K562 (cell line): ENCODE data around the gene SVIL. TPM values are rescaled to one million over a fixed set of nuclear protein-coding genes. Genes with fewer than 3 reads are reported as not detected.

Experiments
- ATAC-seq: fragments of 200-7000 bp; cut with Tn5 transposase; 3 replicates; pipeline ENCODE4 v1.9.1; 2020; ENCODE audit warnings: moderate library complexity
- BruUV-seq: library from RNA; stranded (reverse); fragments of 400-500 nt; replicated peaks from 2 replicates; lab custom pipeline; 2021; lab: Mats Ljungman, UMichigan
- CTCF ChIA-PET: fragments of 300-600 bp; formaldehyde crosslinking; extraction: SDS; loops from one replicate; lab custom pipeline; 2021; ENCODE audit warnings: low intra/inter-chr PET ratio; lab: Yijun Ruan, JAX
- POLR2A ChIA-PET: fragments of 300-600, 350-650 bp; sonication (Branson Sonifier 250); formaldehyde crosslinking; extraction: SDS; loops from one replicate; lab custom pipeline; 2021; ENCODE audit warnings: antibody characterized with exemption, inconsistent platforms; lab: Yijun Ruan, JAX
- DNase-seq, 4 experiments: peaks; one replicate each; pipeline versions ENCODE4 v3.0.0 to v3.0.0-alpha.2; 2011 to 2018; ENCODE audit warnings: low spot score in 3 of 4, mixed read lengths in 3 of 4; ENCODE audit errors: extremely low read depth in 1 of 4
- FAIRE-seq: peaks from 2 replicates; lab custom pipeline; 2011; peaks lifted over from hg19 to GRCh38; lab: Jason Lieb, UNC
- H2AFZ ChIP-seq: 2 replicates; pipeline ENCODE4 v1.6.0; 2011; ENCODE audit warnings: low read depth, low read length, control low read depth, inconsistent platforms
- H3K27ac ChIP-seq: fragments of 200-600 bp; 3 replicates; pipeline ENCODE4 v1.8.0; 2011; ENCODE audit warnings: low read depth, mild to moderate bottlenecking, control low read depth, inconsistent platforms, low read length, moderate library complexity, mixed read lengths; ENCODE audit errors: extremely low read depth
- H3K27me3 ChIP-seq, 2 experiments: fragments of 300-600 bp in 1 of 2; 2 replicates in 1 of 2; 3 replicates in 1 of 2; pipeline versions ENCODE4 v1.6.0 to v1.8.0; 2011; ENCODE audit warnings: inconsistent platforms in 2 of 2, low read length in 2 of 2, mild to moderate bottlenecking in 1 of 2, mixed read lengths in 1 of 2, moderate library complexity in 1 of 2; ENCODE audit not compliant: control insufficient read depth in 2 of 2, insufficient read depth in 2 of 2
- H3K36me3 ChIP-seq: fragments of 300-600 bp; 3 replicates; pipeline ENCODE4 v1.8.0; 2011; ENCODE audit warnings: mild to moderate bottlenecking, low read length, inconsistent platforms; ENCODE audit not compliant: control insufficient read depth, insufficient read depth
- H3K4me1 ChIP-seq, 2 experiments: fragments of 200-600 bp in 1 of 2; replicated peaks in 1 of 2; 2 replicates in 1 of 2; 3 replicates in 1 of 2; pipeline versions ENCODE4 v1.5.1 to v1.8.0; 2011; ENCODE audit warnings: inconsistent platforms in 2 of 2, low read length in 2 of 2, mild to moderate bottlenecking in 1 of 2, mixed read lengths in 1 of 2, moderate library complexity in 1 of 2; ENCODE audit not compliant: control insufficient read depth in 2 of 2, insufficient read depth in 2 of 2
- H3K4me2 ChIP-seq: 2 replicates; pipeline ENCODE4 v1.6.1; 2011; ENCODE audit warnings: low read length, control low read depth, inconsistent platforms, mixed read lengths; ENCODE audit not compliant: insufficient read depth
- H3K4me3 ChIP-seq: fragments of 200-600 bp; sonication (generic), shearing (Covaris generic); 2 replicates; pipeline ENCODE4 v1.5.1; 2016; ENCODE audit warnings: control low read depth, inconsistent platforms
- H3K79me2 ChIP-seq: fragments of 200-600 bp; 3 replicates; pipeline ENCODE4 v1.8.0; 2011; ENCODE audit warnings: low read length, inconsistent platforms; ENCODE audit not compliant: control insufficient read depth, insufficient read depth
- H3K9ac ChIP-seq, 2 experiments: 2 replicates each; pipeline versions ENCODE4 v1.6.0 to v1.6.1; 2011; ENCODE audit warnings: low read depth in 2 of 2, low read length in 2 of 2, control low read depth in 1 of 2, inconsistent platforms in 1 of 2, mild to moderate bottlenecking in 1 of 2, mixed read lengths in 1 of 2; ENCODE audit not compliant: insufficient read depth in 1 of 2
- H3K9me1 ChIP-seq: one replicate; pipeline ENCODE4 v1.6.0; 2011; ENCODE audit warnings: inconsistent platforms, mild to moderate bottlenecking, low read length, moderate library complexity; ENCODE audit not compliant: control insufficient read depth, insufficient read depth
- H3K9me3 ChIP-seq: replicated peaks from 2 replicates; pipeline ENCODE4 v1.5.1; 2011; ENCODE audit warnings: low read depth, low read length, inconsistent platforms; ENCODE audit not compliant: control insufficient read depth, insufficient read depth
- H4K20me1 ChIP-seq: replicated peaks from 2 replicates; pipeline ENCODE4 v1.6.1; 2011; ENCODE audit warnings: low read length, inconsistent platforms, mixed read lengths; ENCODE audit not compliant: control insufficient read depth, insufficient read depth
- ELF4 ChIP-seq: fragments of 450-650 bp; formaldehyde crosslinking; IDR thresholded peaks from 2 replicates; pipeline ENCODE4 v1.4.0; 2022; ENCODE audit warnings: missing genetic modification characterization
- WGBS: fragments of 100-300 bp; shearing (Covaris generic); methylation state at CpG from one replicate; pipeline ENCODE4 v1.1.6; 2016; ENCODE audit warnings: low coverage, mixed read lengths; ENCODE audit not compliant: insufficient coverage; ENCODE audit errors: missing lambda C conversion rate; 5-methylcytosine and 5-hydroxymethylcytosine counted together
- in situ Hi-C: fragments of 300-500 bp; cut with MboI; formaldehyde crosslinking; loops from 4 replicates; pipeline ENCODE4 v1.15.0; 2018; ENCODE audit warnings: inconsistent platforms, mixed read lengths
- intact Hi-C: fragments of 100-400 bp; cut with micrococcal nuclease; formaldehyde crosslinking; loops from 2 replicates; pipeline ENCODE4 v1.14.2; 2022
- polyA plus RNA-seq, 8 experiments: library from polyadenylated mRNA; depleted of rRNA in 4 of 8; stranded (reverse) in 5 of 8; unstranded in 3 of 8; fragments of >200 nt; fragmentation: Nextera tagmentation in 2 of 8; fragmentation: Illumina TruSeq in 1 of 8; extraction: Ambion mirVana in 2 of 8; extraction: Trizol in 1 of 8; gene quantifications; 2 replicates each; pipeline versions ENCODE4 v1.2.1 to v1.2.3, GENCODE V29; 2011 to 2014; ENCODE audit warnings: inconsistent platforms in 1 of 8, missing spikeins in 1 of 8
- total RNA-seq, 7 experiments: library from RNA; depleted of rRNA in 6 of 7; stranded (reverse); fragments of >200 nt in 6 of 7; fragmentation: Illumina TruSeq in 2 of 7; extraction: Trizol in 2 of 7; gene quantifications; 2 replicates each; pipeline versions ENCODE4 v1.2.1 to v1.2.3, GENCODE V29; 2011 to 2021; ENCODE audit warnings: low replicate concordance in 1 of 7
- TF ChIP-seq, protein P1 (sequence below): fragments of 450-650 bp; IDR thresholded peaks from 2 replicates; pipeline ENCODE4 v1.6.1; 2018; ENCODE audit warnings: mild to moderate bottlenecking, low read depth; ENCODE audit not compliant: partially characterized antibody

Gene SVIL
- total and polyA plus RNA-seq, 9 of the 15 experiments (the other 6 are each of a cell fraction or from before 2014, with no cell fraction given), result under 0.01 to 0.18 (median 0.05) TPM; not detected in 3

DNA sequence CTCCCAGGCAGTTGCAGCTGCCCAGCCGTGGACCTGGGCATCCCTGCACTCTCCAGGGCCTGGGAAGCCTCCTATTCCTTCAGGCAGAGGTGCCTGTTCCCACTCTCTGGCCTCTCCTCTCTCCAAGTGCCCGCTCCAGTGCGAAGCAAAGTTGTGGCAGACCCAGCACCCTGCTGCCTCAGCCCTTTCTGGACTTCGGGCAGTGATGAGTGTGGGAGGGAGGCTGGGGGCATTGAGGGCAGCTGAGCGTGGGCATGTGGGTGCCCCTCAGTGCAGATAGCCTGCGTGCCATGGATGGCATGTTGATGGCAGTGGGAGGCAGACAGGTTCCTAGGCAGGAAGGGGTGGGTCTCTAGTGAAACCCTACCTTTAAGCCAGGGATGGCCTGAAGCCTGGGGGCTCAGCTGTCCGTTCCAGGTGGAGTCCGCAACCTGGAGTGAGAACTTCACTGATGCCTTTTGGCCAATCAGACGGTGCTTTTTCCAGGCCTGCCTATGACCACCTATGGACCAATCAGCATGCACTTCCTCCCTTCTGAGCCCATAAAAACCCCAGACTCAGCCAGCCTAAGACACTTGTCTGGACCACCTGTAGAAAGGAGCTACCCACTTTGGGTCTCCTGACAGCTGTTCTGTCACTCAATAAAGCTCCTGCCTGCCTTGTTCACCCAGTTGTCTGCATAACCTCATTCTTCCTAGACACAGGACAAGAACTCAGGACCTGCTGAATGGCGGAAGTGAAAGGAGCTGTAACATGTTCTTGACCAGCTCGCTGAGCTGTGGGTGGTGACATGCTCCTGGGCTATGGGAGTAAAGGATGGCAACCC is 26.1 kb downstream of the SVIL start:
- in situ Hi-C loops, result no loop called here

More for the DNA sequence above, 26.1 kb downstream of the SVIL start:
- H2AFZ ChIP-seq, result no peak overlapping the region
- H3K9me1 ChIP-seq, result no peaks in the 10 kb centered on the region
- no peaks in the 10 kb centered on the region for H3K36me3 ChIP-seq
- ATAC-seq (no peak), FAIRE-seq (no peak), DNase-seq (no peak)
- H3K4me1 ChIP-seq, result no peaks in the 10 kb centered on the region
- H3K9me3 ChIP-seq, result no peaks in the 10 kb centered on the region
- 0 out of 5 replicates have a peak, but pooled peaks cover 0 to 7% of the 10 kb centered on the region in 2 experiments for H3K27me3 ChIP-seq
- no peak overlapping the region for H3K4me3 ChIP-seq
- no peaks in the 10 kb centered on the region for H4K20me1 ChIP-seq
- H3K4me2 ChIP-seq, result no peak overlapping the region
- H3K79me2 ChIP-seq, result no peaks in the 10 kb centered on the region
- no TSS peak for BruUV-seq
- intact Hi-C loops, result no loop called here
- TF ChIP-seq, protein P1, sequence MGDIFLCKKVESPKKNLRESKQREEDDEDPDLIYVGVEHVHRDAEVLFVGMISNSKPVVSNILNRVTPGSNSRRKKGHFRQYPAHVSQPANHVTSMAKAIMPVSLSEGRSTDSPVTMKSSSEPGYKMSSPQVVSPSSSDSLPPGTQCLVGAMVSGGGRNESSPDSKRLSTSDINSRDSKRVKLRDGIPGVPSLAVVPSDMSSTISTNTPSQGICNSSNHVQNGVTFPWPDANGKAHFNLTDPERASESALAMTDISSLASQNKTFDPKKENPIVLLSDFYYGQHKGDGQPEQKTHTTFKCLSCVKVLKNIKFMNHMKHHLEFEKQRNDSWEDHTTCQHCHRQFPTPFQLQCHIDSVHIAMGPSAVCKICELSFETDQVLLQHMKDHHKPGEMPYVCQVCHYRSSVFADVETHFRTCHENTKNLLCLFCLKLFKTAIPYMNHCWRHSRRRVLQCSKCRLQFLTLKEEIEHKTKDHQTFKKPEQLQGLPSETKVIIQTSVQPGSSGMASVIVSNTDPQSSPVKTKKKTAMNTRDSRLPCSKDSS, result peak; percentile 39
- no peak for TF ChIP-seq ELF4 (CRISPR knock-in tag)
- TF ChIP-seq, all 486 proteins: peak for 1
- 0% methylated on average over 9 of the region's 11 CpGs for WGBS
- Histone ChIP-seq H3K27ac (no peak overlapping the region), H3K9ac (no peak overlapping the region)
- CTCF ChIA-PET, result interaction anchor here (0.5 kb wide), 1 partner anchor 18 kb away, joined by 3 read pairs; no protein-coding TSS in a partner anchor
- POLR2A ChIA-PET, result no interaction called here
